ENCODE data around the gene NUDCD3.

The NUDCD3 gene

GRCh38 chr7:44390701-44391100, 99.8 kb downstream of the NUDCD3 start:
- no peak overlapping the region for H3K9ac ChIP-seq
- no peak overlapping the region for H3K27ac ChIP-seq
- H3K9me3 ChIP-seq (replicated peaks in 1 of 11): no peaks in the 10 kb centered on the region
- H3K4me2 ChIP-seq: no peak overlapping the region
- no peaks in the 10 kb centered on the region for H3K27me3 ChIP-seq
- peaks cover 0 to 39% (median 6%) of the 10 kb centered on the region in 11 experiments; a peak in 10 of 22 replicates for H4K20me1 ChIP-seq
- peaks cover 67 to 100% (median 95%) of the 10 kb centered on the region in 11 experiments for H3K36me3 ChIP-seq
- no peak overlapping the region for H3K4me3 ChIP-seq
- H3K4me1 ChIP-seq: no peaks in the 10 kb centered on the region
- TF ChIP-seq Cebpa-rat (IDR thresholded peaks at IDR 0.05): no peak

- H3K36me3 ChIP-seq: peaks cover 75 to 100% (median 95%) of the 10 kb centered on the region in 11 experiments
- no peaks in the 10 kb centered on the region for H3K9me3 ChIP-seq (replicated peaks in 1 of 11)
- no peaks in the 10 kb centered on the region for H3K27me3 ChIP-seq
- no peak overlapping the region for H3K9ac ChIP-seq
- no peak overlapping the region for H3K4me3 ChIP-seq
- H4K20me1 ChIP-seq: peaks cover 0 to 54% (median 9%) of the 10 kb centered on the region in 11 experiments; a peak in 13 of 22 replicates
- no peak for TF ChIP-seq Cebpa-rat (IDR thresholded peaks at IDR 0.05)
- H3K27ac ChIP-seq: no peak overlapping the region
- H3K4me1 ChIP-seq: no peaks in the 10 kb centered on the region
- no peak overlapping the region for H3K4me2 ChIP-seq
These were observed 102.1 kb downstream of the NUDCD3 start for GRCh38 chr7:44388089-44388970.

- Histone ChIP-seq H4K20me1 (peaks cover 0 to 54% (median 11%) of the 10 kb centered on the region in 11 experiments; a peak in 11 of 22 replicates), H3K36me3 (peaks cover 74 to 100% (median 89%) of the 10 kb centered on the region in 11 experiments), H3K4me1 (no peaks in the 10 kb centered on the region)
These were observed 103.1 kb downstream of the NUDCD3 start for GRCh38 chr7:44387389-44387788.

GRCh38 chr7:44386139-44386913, 104.1 kb downstream of the NUDCD3 start:
- Histone ChIP-seq H3K27me3 (no peaks in the 10 kb centered on the region), H3K4me3 (no peak overlapping the region), H3K36me3 (peaks cover 65 to 99% (median 78%) of the 10 kb centered on the region in 11 experiments), H3K4me1 (no peaks in the 10 kb centered on the region), H3K27ac (no peak overlapping the region), H3K9ac (no peak overlapping the region), H3K4me2 (no peak overlapping the region), H3K9me3 (replicated peaks in 1 of 11) (no peaks in the 10 kb centered on the region), H4K20me1 (peaks cover 0 to 54% (median 15%) of the 10 kb centered on the region in 11 experiments; a peak in 11 of 22 replicates)
- no peak for TF ChIP-seq Cebpa-rat (IDR thresholded peaks at IDR 0.05)

More at GRCh38 chr7:44387389-44387788, 103.1 kb downstream of the NUDCD3 start:
- no peak overlapping the region for H3K4me3 ChIP-seq
- no peak overlapping the region for H3K9ac ChIP-seq
- H3K27me3 ChIP-seq: no peaks in the 10 kb centered on the region
- no peak overlapping the region for H3K27ac ChIP-seq
- no peak for TF ChIP-seq Cebpa-rat (IDR thresholded peaks at IDR 0.05)
- H3K9me3 ChIP-seq (replicated peaks in 1 of 11): no peaks in the 10 kb centered on the region
- H3K4me2 ChIP-seq: no peak overlapping the region

- Histone ChIP-seq H3K27ac (no peak overlapping the region), H3K9me3 (replicated peaks in 1 of 11) (no peaks in the 10 kb centered on the region), H3K4me3 (no peak overlapping the region), H3K36me3 (peaks cover 58 to 96% (median 71%) of the 10 kb centered on the region in 11 experiments), H4K20me1 (peaks cover 0 to 61% (median 15%) of the 10 kb centered on the region in 11 experiments; a peak in 11 of 22 replicates), H3K27me3 (no peaks in the 10 kb centered on the region), H3K9ac (no peak overlapping the region), H3K4me2 (no peak overlapping the region), H3K4me1 (no peaks in the 10 kb centered on the region)
- TF ChIP-seq Cebpa-rat (IDR thresholded peaks at IDR 0.05): no peak
These were observed 104.9 kb downstream of the NUDCD3 start for GRCh38 chr7:44385434-44386138.

- H3K9ac ChIP-seq: no peak overlapping the region
- H3K4me1 ChIP-seq: no peaks in the 10 kb centered on the region
- peaks cover 50 to 89% (median 66%) of the 10 kb centered on the region in 11 experiments for H3K36me3 ChIP-seq
- H3K4me2 ChIP-seq: no peak overlapping the region
- no peak overlapping the region for H3K27ac ChIP-seq
- no peaks in the 10 kb centered on the region for H3K27me3 ChIP-seq
- peaks cover 0 to 65% (median 14%) of the 10 kb centered on the region in 11 experiments; a peak in 11 of 22 replicates for H4K20me1 ChIP-seq
- no peak for TF ChIP-seq Cebpa-rat (IDR thresholded peaks at IDR 0.05)
- H3K4me3 ChIP-seq: no peak overlapping the region
- no peaks in the 10 kb centered on the region for H3K9me3 ChIP-seq (replicated peaks in 1 of 11)
These were observed 105.6 kb downstream of the NUDCD3 start for GRCh38 chr7:44384586-44385433.

- H3K27ac ChIP-seq: no peak overlapping the region
- no peaks in the 10 kb centered on the region for H3K27me3 ChIP-seq
- peaks cover 38 to 76% (median 54%) of the 10 kb centered on the region in 11 experiments for H3K36me3 ChIP-seq
- H3K9me3 ChIP-seq (replicated peaks in 1 of 11): no peaks in the 10 kb centered on the region
- no peaks in the 10 kb centered on the region for H3K4me1 ChIP-seq
- TF ChIP-seq Cebpa-rat (IDR thresholded peaks at IDR 0.05): no peak
- no peak overlapping the region for H3K4me2 ChIP-seq
- no peak overlapping the region for H3K9ac ChIP-seq
- peaks cover 0 to 64% (median 12%) of the 10 kb centered on the region in 11 experiments; a peak in 11 of 22 replicates for H4K20me1 ChIP-seq
- no peak overlapping the region for H3K4me3 ChIP-seq
These were observed 106.9 kb downstream of the NUDCD3 start for GRCh38 chr7:44383566-44383965.
